ENCODE measurements around the gene NCR3LG1. TPM values are rescaled to one million over a fixed set of nuclear protein-coding genes. Genes with fewer than 3 reads are reported as not detected.

NCR3LG1 gene
- total RNA-seq, 1 experiment from 2014 or later: 2.0 TPM

GRCh38 chr11:17397311-17398002 is 45.9 kb downstream of the NCR3LG1 start:
- TF ChIP-seq NR3C1 (CRISPR knock-in tag; conservative IDR thresholded peaks at IDR 0.05; ENCODE audit: low read depth) (no peak), ZBTB21 (CRISPR knock-in tag; IDR thresholded peaks at IDR 0.05; ENCODE audit: borderline replicate concordance) (no peak), FOXK1 (CRISPR knock-in tag; IDR thresholded peaks at IDR 0.05) (no peak), TCF7 (CRISPR knock-in tag; IDR thresholded peaks at IDR 0.05; ENCODE audit: low read depth) (no peak), ZNF396 (CRISPR knock-in tag; IDR thresholded peaks at IDR 0.05; ENCODE audit: borderline replicate concordance) (no peak), CREB1 (CRISPR knock-in tag; IDR thresholded peaks at IDR 0.05) (no peak), AR (CRISPR knock-in tag; IDR thresholded peaks at IDR 0.05) (no peak), NR1H2 (CRISPR knock-in tag; IDR thresholded peaks at IDR 0.05) (no peak), ZNF416 (CRISPR knock-in tag; IDR thresholded peaks at IDR 0.05) (no peak), HMGA2 (CRISPR knock-in tag; IDR thresholded peaks at IDR 0.05) (no peak), ZNF671 (CRISPR knock-in tag; IDR thresholded peaks at IDR 0.05) (no peak), KAT7 (CRISPR knock-in tag; IDR thresholded peaks at IDR 0.05; ENCODE audit: borderline replicate concordance) (no peak), E2F4 (CRISPR knock-in tag; IDR thresholded peaks at IDR 0.05; ENCODE audit: borderline replicate concordance, low read depth) (no peak), TP53 (CRISPR knock-in tag; IDR thresholded peaks at IDR 0.05) (no peak), GTF2I (CRISPR knock-in tag; conservative IDR thresholded peaks at IDR 0.05) (no peak), ELF4 (CRISPR knock-in tag; IDR thresholded peaks at IDR 0.05; ENCODE audit: low read depth) (no peak), STAT6 (CRISPR knock-in tag; conservative IDR thresholded peaks at IDR 0.05; ENCODE audit: low read depth) (no peak), MYBL2 (CRISPR knock-in tag; IDR thresholded peaks at IDR 0.05) (no peak), TEAD1 (CRISPR knock-in tag; IDR thresholded peaks at IDR 0.05) (no peak)
- ATAC-seq (no peak), DNase-seq (ENCODE audit: low spot score) (no peak)
- no peaks in the 10 kb centered on the region for H3K27me3 Mint-ChIP-seq (ENCODE audit: low read depth)
- H3K4me3 Mint-ChIP-seq: no peak overlapping the region
- H3K9me3 Mint-ChIP-seq: no peaks in the 10 kb centered on the region
- H3K27ac Mint-ChIP-seq: no peak overlapping the region
- ChIA-PET POLR2A (no interaction called here), CTCF (interaction anchor here (1.0 to 5.8 kb wide), 5 partner anchors 8 to 131 kb away, joined by 5 to 27 read pairs (median 8); partner anchors contain the start of gene KCNJ11)
- H3K36me3 Mint-ChIP-seq: no peaks in the 10 kb centered on the region
- H3K4me1 Mint-ChIP-seq: no peaks in the 10 kb centered on the region

GRCh38 chr11:17399236-17399635 is 47.6 kb downstream of the NCR3LG1 start:
- no peak for ATAC-seq

More at GRCh38 chr11:17399236-17399635, 47.6 kb downstream of the NCR3LG1 start:
- no peaks in the 10 kb centered on the region for H3K36me3 Mint-ChIP-seq
- no peaks in the 10 kb centered on the region for H3K4me1 Mint-ChIP-seq
- H3K27ac Mint-ChIP-seq: no peak overlapping the region
- CTCF ChIA-PET: interaction anchor here (5.8 kb wide), 1 partner anchor 10 kb away, joined by 27 read pairs; the partner anchor contains the start of gene KCNJ11
- no peak overlapping the region for H3K4me3 Mint-ChIP-seq
- no peaks in the 10 kb centered on the region for H3K9me3 Mint-ChIP-seq
- POLR2A ChIA-PET: no interaction called here
- TF ChIP-seq TP53 (CRISPR knock-in tag; IDR thresholded peaks at IDR 0.05): no peak
- no peak for TF ChIP-seq ZNF671 (CRISPR knock-in tag; IDR thresholded peaks at IDR 0.05)
- TF ChIP-seq FOXK1 (CRISPR knock-in tag; IDR thresholded peaks at IDR 0.05): no peak
- no peak for TF ChIP-seq ERG (CRISPR knock-in tag; IDR thresholded peaks at IDR 0.05)
- TF ChIP-seq ZBTB43 (CRISPR knock-in tag; IDR thresholded peaks at IDR 0.05): no peak
- no peak for TF ChIP-seq NFE2L1 (CRISPR knock-in tag; IDR thresholded peaks at IDR 0.05)
- TF ChIP-seq E2F4 (CRISPR knock-in tag; IDR thresholded peaks at IDR 0.05; ENCODE audit: borderline replicate concordance, low read depth): no peak
- no peak for DNase-seq (ENCODE audit: low spot score)
- H3K27me3 Mint-ChIP-seq (ENCODE audit: low read depth): no peaks in the 10 kb centered on the region
